GM06990 (cell line): ENCODE measurements around the gene CYP39A1.

Experiments used
- DNase-seq: peaks from one replicate; pipeline ENCODE4 v3.0.0-alpha.2; 2011; ENCODE audit not compliant: insufficient read length; ENCODE audit errors: extremely low read depth
- H3K27me3 ChIP-seq: replicated peaks from 2 replicates; pipeline ENCODE4 v1.6.0; 2011; ENCODE audit warnings: low read length; ENCODE audit not compliant: control insufficient read depth, insufficient read depth
- H3K36me3 ChIP-seq: 2 replicates; pipeline ENCODE4 v1.5.1; 2011; ENCODE audit warnings: low read length; ENCODE audit not compliant: control insufficient read depth, insufficient read depth
- H3K4me3 ChIP-seq: replicated peaks from 2 replicates; pipeline ENCODE4 v1.5.1; 2011; ENCODE audit warnings: low read depth, mild to moderate bottlenecking, control low read depth, low read length
- CTCF ChIP-seq: IDR thresholded peaks from 2 replicates; pipeline ENCODE4 v1.5.1; 2011; ENCODE audit warnings: low read length, control low read depth, mild to moderate bottlenecking, inconsistent platforms; ENCODE audit not compliant: insufficient read depth, poor library complexity, severe bottlenecking

CYP39A1 gene

DNA sequence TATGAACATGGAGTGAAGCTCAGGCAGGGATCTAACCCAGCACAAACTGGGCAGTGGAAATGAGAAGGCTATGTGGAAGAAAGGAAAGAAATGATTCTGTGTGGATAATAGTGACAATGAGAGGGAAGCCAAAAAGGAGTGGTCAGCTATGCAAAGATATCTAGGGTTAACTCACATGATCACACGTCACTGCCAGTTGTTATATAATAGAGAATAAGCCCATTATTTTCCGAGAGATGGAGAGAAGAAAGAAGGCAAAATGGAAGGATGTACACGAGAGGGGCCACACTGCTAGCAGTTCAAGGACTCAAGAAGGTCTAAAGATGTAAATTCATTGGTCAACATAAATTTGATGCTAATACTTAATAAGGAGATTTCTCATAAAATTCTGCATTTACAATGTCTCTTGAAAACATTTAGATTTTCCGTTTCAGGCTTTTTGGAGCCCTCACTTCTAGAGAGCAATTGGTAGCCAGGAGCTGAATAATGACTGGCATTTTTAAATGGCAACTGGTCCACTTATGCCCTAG is 142.6 kb downstream of the CYP39A1 start:
- no peak for TF ChIP-seq CTCF
- no peaks in the 10 kb centered on the region for H3K27me3 ChIP-seq
- no peaks in the 10 kb centered on the region for H3K36me3 ChIP-seq
- no peak overlapping the region for H3K4me3 ChIP-seq
- DNase-seq: no peak

- no peak for DNase-seq
- no peaks in the 10 kb centered on the region for H3K36me3 ChIP-seq
- no peak overlapping the region for H3K4me3 ChIP-seq
- no peaks in the 10 kb centered on the region for H3K27me3 ChIP-seq
- TF ChIP-seq CTCF: no peak
Measured at GRCh38 chr6:46509063-46509462, 143.6 kb downstream of the CYP39A1 start.

DNA sequence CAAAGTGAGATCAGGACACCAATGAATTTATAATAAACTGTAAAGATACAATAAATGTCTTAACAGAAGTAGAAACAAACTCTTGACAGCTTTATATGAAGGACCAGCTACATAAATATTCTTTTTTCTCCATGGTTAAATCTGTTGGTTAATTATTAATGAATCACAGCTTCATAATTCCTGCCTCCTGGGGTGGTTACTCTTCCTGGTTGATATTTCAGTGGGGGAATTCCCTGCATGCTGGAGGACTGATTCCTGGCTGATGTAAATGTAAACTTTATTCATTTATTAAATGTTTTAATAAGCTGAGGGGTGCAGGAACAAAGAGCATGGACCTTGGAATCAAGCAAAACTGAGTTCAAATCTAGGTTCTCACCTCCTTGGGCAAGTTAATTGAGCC is 145.2 kb downstream of the CYP39A1 start:
- no peak overlapping the region for H3K4me3 ChIP-seq
- H3K27me3 ChIP-seq: no peaks in the 10 kb centered on the region
- TF ChIP-seq CTCF: no peak
- H3K36me3 ChIP-seq: no peaks in the 10 kb centered on the region
- no peak for DNase-seq

DNA sequence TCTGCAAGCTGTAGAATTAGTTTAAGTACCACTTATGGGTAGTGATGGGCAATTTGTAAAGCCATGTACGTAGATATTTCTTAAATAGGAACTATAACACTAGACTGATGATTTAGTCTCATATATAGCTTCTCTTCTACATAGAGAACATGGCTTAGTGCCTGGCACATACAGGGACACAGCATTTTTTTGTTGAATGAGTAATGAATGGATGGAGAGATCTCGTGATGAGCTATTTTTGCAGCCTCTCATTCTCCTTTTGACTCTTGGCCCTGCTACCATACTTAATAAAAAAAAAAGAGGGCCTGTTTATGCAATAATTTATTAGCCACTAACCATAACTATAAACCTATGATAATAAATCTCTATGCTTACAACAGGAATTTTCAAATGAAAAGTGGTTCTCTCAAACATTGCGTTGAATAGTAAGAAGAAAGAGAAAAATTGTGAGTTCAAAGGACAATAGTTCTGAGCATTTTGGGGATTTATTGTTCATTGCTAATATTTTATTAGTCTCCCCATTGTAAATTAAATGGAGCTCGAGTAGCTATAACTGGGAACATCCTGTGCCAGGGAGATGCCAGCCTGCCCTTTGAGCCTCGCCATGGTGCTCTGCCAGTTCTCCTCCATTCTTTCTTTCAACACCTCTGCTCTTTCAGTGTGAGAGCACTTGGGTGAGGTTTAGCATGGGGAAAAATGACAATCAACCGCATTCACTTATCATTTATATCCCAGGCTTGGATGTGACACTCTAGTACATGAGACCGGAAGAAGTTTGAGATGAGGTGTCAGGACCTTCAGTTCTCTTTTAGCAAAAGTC is 146.7 kb downstream of the CYP39A1 start:
- TF ChIP-seq CTCF: no peak
- no peaks in the 10 kb centered on the region for H3K36me3 ChIP-seq
- no peak overlapping the region for H3K4me3 ChIP-seq
- DNase-seq: no peak
- H3K27me3 ChIP-seq: no peaks in the 10 kb centered on the region

- Histone ChIP-seq H3K36me3 (no peaks in the 10 kb centered on the region), H3K4me3 (no peak overlapping the region), H3K27me3 (no peaks in the 10 kb centered on the region)
- no peak for TF ChIP-seq CTCF
- DNase-seq: no peak
Measured at GRCh38 chr6:46504242-46504641, 148.4 kb downstream of the CYP39A1 start.
